Measurements from ENCODE around the gene RELT.
A peak's percentile ranks its signal among the peaks of the same experiment; 100 is the strongest.

Gene RELT

GRCh38 chr11:73376803-73377629, 817 bp downstream of the RELT start:
- peak; percentile 86 to 90 (median 87) for DNase-seq

- no peak for DNase-seq
These were observed 3.1 kb downstream of the RELT start for GRCh38 chr11:73379189-73379880.

GRCh38 chr11:73380331-73380730, 4.1 kb downstream of the RELT start:
- peak in 3 of 4 experiments; percentile 53 to 57 (median 53) for DNase-seq

GRCh38 chr11:73380897-73381410, 4.8 kb downstream of the RELT start:
- DNase-seq, result no peak

- peak; percentile 64 to 79 (median 71) for DNase-seq
These were observed 5.4 kb downstream of the RELT start for GRCh38 chr11:73381589-73381988.

- no peak for DNase-seq
These were observed 6.0 kb downstream of the RELT start for GRCh38 chr11:73382183-73382582.

GRCh38 chr11:73382747-73383146, 6.5 kb downstream of the RELT start:
- no peak for DNase-seq

GRCh38 chr11:73383249-73384124, 7.3 kb downstream of the RELT start:
- no peak for DNase-seq

GRCh38 chr11:73384125-73384441, 7.9 kb downstream of the RELT start:
- peak in 2 of 4 experiments; percentile 50 to 58 for DNase-seq

GRCh38 chr11:73384531-73384871, 8.3 kb downstream of the RELT start:
- DNase-seq, result no peak

- DNase-seq, result peak; percentile 95 to 97 (median 96)
These were observed 8.9 kb downstream of the RELT start for GRCh38 chr11:73384872-73385689.

GRCh38 chr11:73386016-73386415, 9.8 kb downstream of the RELT start:
- DNase-seq, result peak; percentile 59 to 85 (median 78)

- DNase-seq, result no peak
These were observed 10.3 kb downstream of the RELT start for GRCh38 chr11:73386546-73386945.

GRCh38 chr11:73387594-73388264, 11.5 kb downstream of the RELT start:
- DNase-seq, result peak; percentile 34 to 60 (median 45)

- DNase-seq, result peak; percentile 78 to 88 (median 82)
These were observed 12.3 kb downstream of the RELT start for GRCh38 chr11:73388265-73389133.

- DNase-seq, result no peak
These were observed 12.9 kb downstream of the RELT start for GRCh38 chr11:73389134-73389525.

GRCh38 chr11:73389916-73390315, 13.7 kb downstream of the RELT start:
- no peak for DNase-seq

- no peak for DNase-seq
These were observed 14.7 kb downstream of the RELT start for GRCh38 chr11:73390601-73391565.

- DNase-seq, result no peak
These were observed 15.5 kb downstream of the RELT start for GRCh38 chr11:73391665-73392064.

Measured in suppressor macrophage (primary cell).